A673 (cell line): Measurements from ENCODE around the gene CNRIP1.

Experiments used
- CTCF ChIP-seq: fragments of 300-800, 200-600 bp; sonication (generic); conservative IDR thresholded peaks from 2 replicates; pipeline ENCODE4 v1.5.1; 2017; ENCODE audit warnings: low read depth, mild to moderate bottlenecking, antibody characterized with exemption, low read length, moderate library complexity, mixed read lengths
- EZH2 ChIP-seq: fragments of 200-600 bp; sonication (generic); IDR thresholded peaks from 2 replicates; pipeline ENCODE4 v1.6.1; 2017; ENCODE audit warnings: borderline replicate concordance, low read depth, mild to moderate bottlenecking, mixed read lengths, antibody characterized with exemption, low read length; ENCODE audit not compliant: poor library complexity, severe bottlenecking

- TF ChIP-seq EZH2, result no peak
- TF ChIP-seq CTCF, result no peak
Observed at GRCh38 chr2:68252400-68253218, 67.1 kb downstream of the CNRIP1 start, which contains the start of gene PPP3R1.
